Tibial nerve (tissue), 3 donors: Measurements from ENCODE around the gene GLIPR2.

Experiments used
- CTCF ChIP-seq, 5 experiments: fragments of 200-600 bp in 3 of 5; fragments of 450-650 bp in 2 of 5; sonication (generic) in 3 of 5; IDR thresholded peaks; one replicate each; pipeline ENCODE4 v1.5.1; 2016 to 2019; ENCODE audit warnings: antibody characterized with exemption in 5 of 5, mild to moderate bottlenecking in 3 of 5, moderate library complexity in 2 of 5
- POLR2A ChIP-seq, 2 donors: fragments of 450-650 bp; IDR thresholded peaks; one replicate each; pipeline ENCODE4 v1.6.1; 2017; ENCODE audit warnings: antibody characterized with exemption in 2 of 2, mild to moderate bottlenecking in 2 of 2, moderate library complexity in 2 of 2

GRCh38 chr9:36125062-36125855, 11.3 kb upstream of the GLIPR2 start:
- TF ChIP-seq POLR2A (IDR thresholded peaks at IDR 0.05) (no peak), CTCF (IDR thresholded peaks at IDR 0.05) (no peak)
